ENCODE results near the gene DCLK2.

- no peak for TF ChIP-seq CTCF (IDR thresholded peaks at IDR 0.05)
- no peak for TF ChIP-seq EZH2 (IDR thresholded peaks at IDR 0.05; ENCODE audit: borderline replicate concordance, insufficient read depth, low read depth, low read length, poor library complexity, severe bottlenecking)
These were observed 181.8 kb downstream of the DCLK2 start for GRCh38 chr4:150259861-150260567.
